IPS-18c (cell line): Measurements from ENCODE around the gene PIWIL1.

Experiments used
- H3K4me3 ChIP-seq: 2 replicates; pipeline ENCODE4 v1.7.0; 2013; ENCODE audit warnings: low read depth, mild to moderate bottlenecking, low read length, moderate library complexity; ENCODE audit not compliant: insufficient read depth
- H3K9me3 ChIP-seq: one replicate; pipeline ENCODE4 v1.6.1; 2013; ENCODE audit warnings: mild to moderate bottlenecking, low read length, moderate library complexity; ENCODE audit not compliant: control insufficient read depth, insufficient read depth

Gene PIWIL1

GRCh38 chr12:130334399-130334798 lies 3.3 kb upstream of the PIWIL1 start:
- Histone ChIP-seq H3K4me3 (no peak overlapping the region), H3K9me3 (no peaks in the 10 kb centered on the region)

GRCh38 chr12:130334937-130335336 lies 2.8 kb upstream of the PIWIL1 start:
- Histone ChIP-seq H3K9me3 (no peaks in the 10 kb centered on the region), H3K4me3 (no peak overlapping the region)

- Histone ChIP-seq H3K4me3 (no peak overlapping the region), H3K9me3 (no peaks in the 10 kb centered on the region)
These were observed 1.9 kb upstream of the PIWIL1 start for GRCh38 chr12:130335517-130336392.

GRCh38 chr12:130336723-130337487 lies 782 bp upstream of the PIWIL1 start:
- H3K4me3 ChIP-seq, result no peak overlapping the region
- no peaks in the 10 kb centered on the region for H3K9me3 ChIP-seq

GRCh38 chr12:130338794-130339601 lies 1.3 kb downstream of the PIWIL1 start:
- Histone ChIP-seq H3K4me3 (no peak overlapping the region), H3K9me3 (no peaks in the 10 kb centered on the region)

- no peaks in the 10 kb centered on the region for H3K9me3 ChIP-seq
These were observed 2.3 kb downstream of the PIWIL1 start for GRCh38 chr12:130339951-130340350.

GRCh38 chr12:130342442-130342841 lies 4.8 kb downstream of the PIWIL1 start:
- Histone ChIP-seq H3K4me3 (no peak overlapping the region), H3K9me3 (no peaks in the 10 kb centered on the region)

More at GRCh38 chr12:130339951-130340350, 2.3 kb downstream of the PIWIL1 start:
- H3K4me3 ChIP-seq, result no peak overlapping the region

- no peaks in the 10 kb centered on the region for H3K9me3 ChIP-seq
These were observed 5.2 kb downstream of the PIWIL1 start for GRCh38 chr12:130342842-130343241.

GRCh38 chr12:130344529-130344928 lies 6.8 kb downstream of the PIWIL1 start:
- Histone ChIP-seq H3K9me3 (no peaks in the 10 kb centered on the region), H3K4me3 (no peak overlapping the region)

More at GRCh38 chr12:130342842-130343241, 5.2 kb downstream of the PIWIL1 start:
- H3K4me3 ChIP-seq, result no peak overlapping the region

GRCh38 chr12:130345292-130345691 lies 7.6 kb downstream of the PIWIL1 start:
- Histone ChIP-seq H3K4me3 (no peak overlapping the region), H3K9me3 (no peaks in the 10 kb centered on the region)

GRCh38 chr12:130347588-130347987 lies 9.9 kb downstream of the PIWIL1 start:
- Histone ChIP-seq H3K4me3 (no peak overlapping the region), H3K9me3 (no peaks in the 10 kb centered on the region)

- H3K4me3 ChIP-seq, result no peak overlapping the region
- no peaks in the 10 kb centered on the region for H3K9me3 ChIP-seq
These were observed 13.0 kb downstream of the PIWIL1 start for GRCh38 chr12:130350715-130351114.

GRCh38 chr12:130351326-130351725 lies 13.6 kb downstream of the PIWIL1 start:
- no peaks in the 10 kb centered on the region for H3K9me3 ChIP-seq
- H3K4me3 ChIP-seq, result no peak overlapping the region

GRCh38 chr12:130353081-130353480 lies 15.4 kb downstream of the PIWIL1 start:
- H3K9me3 ChIP-seq, result no peaks in the 10 kb centered on the region
- no peak overlapping the region for H3K4me3 ChIP-seq

GRCh38 chr12:130354407-130354806 lies 16.7 kb downstream of the PIWIL1 start:
- H3K9me3 ChIP-seq, result no peaks in the 10 kb centered on the region

GRCh38 chr12:130356222-130356621 lies 18.5 kb downstream of the PIWIL1 start:
- H3K4me3 ChIP-seq, result no peak overlapping the region
- no peaks in the 10 kb centered on the region for H3K9me3 ChIP-seq

More at GRCh38 chr12:130354407-130354806, 16.7 kb downstream of the PIWIL1 start:
- H3K4me3 ChIP-seq, result no peak overlapping the region

GRCh38 chr12:130357241-130357640 lies 19.6 kb downstream of the PIWIL1 start:
- Histone ChIP-seq H3K4me3 (no peak overlapping the region), H3K9me3 (no peaks in the 10 kb centered on the region)
